ENCODE results near the gene PDX1.

PDX1 gene

DNA sequence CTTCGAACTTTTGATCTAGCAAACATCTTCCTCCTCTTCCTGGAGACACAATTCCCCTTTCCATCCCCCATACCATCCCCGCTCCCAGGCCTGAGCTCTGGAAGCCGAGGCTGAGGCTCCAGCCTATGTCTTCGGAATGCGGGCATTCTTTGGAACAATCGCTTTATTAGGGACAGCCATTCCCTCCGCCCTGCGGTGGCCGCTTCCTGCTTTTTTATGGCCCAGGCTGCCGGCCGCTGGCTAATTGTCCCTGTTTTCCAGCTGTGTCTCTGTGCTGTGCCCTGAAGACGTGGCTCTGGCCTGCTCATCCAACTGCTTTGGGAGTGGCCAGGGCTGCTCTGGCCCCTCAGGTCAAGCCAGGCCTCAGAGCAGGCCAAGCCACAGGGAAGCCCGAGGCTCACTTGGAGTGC lies 51.4 kb downstream of the PDX1 start:
- no peak for DNase-seq

DNA sequence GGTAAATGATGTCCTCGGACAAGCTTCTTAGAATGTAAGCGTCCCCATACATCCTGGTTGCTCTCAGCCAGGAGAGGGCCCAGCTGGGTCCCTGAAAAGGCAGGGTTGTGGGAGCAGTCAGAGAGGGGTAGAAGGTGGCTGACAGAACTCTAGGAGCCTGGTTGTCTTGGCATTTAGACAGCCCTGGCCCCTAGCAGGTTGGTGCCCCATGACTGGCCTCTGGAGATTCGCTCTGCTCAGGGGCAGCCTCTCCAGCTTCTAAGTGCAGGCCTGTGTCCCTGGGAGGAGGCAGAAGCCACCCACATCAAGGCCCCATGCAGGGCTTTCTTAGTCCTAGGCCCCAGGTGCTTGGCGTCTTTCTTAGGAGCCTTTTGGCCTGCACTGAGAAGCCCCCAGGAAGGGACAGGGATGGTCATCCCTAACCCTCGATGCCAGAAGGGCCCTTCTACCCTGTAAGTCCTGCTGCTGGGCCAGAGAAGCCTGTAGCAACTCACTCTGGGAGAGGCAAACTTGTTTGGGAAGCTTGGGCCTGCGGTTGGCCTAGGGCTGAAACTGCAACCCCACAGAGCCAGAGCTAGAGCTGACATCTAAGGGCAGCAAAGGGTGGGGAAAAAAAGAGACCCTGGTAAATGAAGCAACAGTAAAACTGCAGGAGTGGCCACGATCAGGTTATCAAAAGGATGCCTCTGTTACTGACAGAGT lies 52.1 kb downstream of the PDX1 start:
- no peak for DNase-seq

DNA sequence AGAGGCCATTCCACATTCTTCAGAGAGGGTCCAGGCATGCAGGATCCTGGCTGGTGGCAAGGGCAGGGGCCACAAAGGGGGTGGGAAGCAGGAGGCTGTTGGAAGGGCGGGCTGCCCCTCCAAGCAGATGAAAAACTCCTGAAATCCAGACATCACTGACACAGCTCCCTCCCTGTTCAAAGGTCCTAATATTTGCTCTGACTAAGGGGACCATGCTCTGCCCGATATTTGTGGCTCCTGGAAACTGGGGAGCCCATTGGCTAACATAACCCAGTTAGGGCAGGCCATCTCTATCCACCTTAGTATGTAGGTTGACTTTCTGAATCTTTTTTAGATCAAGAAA lies 52.6 kb downstream of the PDX1 start:
- no peak for DNase-seq

DNA sequence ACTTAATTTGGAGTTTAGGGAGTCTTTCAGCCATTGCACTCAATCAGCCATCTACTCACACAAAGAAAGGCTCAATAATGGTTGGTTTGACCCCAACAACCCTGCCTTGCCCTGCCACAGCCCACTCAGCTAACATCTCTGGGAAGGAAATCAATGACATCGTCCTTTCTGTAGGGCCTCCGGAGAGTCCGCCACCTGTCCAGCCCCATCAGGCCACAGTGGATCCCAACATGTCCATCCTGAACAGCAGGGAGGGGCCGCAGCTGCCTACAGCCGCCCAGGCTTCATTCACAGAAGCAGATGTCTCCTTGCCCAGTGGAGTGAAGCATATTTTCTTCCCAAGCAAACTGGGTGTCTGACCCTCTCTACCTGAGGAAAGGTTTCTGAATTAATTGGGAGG lies 53.5 kb downstream of the PDX1 start:
- DNase-seq, result no peak

DNA sequence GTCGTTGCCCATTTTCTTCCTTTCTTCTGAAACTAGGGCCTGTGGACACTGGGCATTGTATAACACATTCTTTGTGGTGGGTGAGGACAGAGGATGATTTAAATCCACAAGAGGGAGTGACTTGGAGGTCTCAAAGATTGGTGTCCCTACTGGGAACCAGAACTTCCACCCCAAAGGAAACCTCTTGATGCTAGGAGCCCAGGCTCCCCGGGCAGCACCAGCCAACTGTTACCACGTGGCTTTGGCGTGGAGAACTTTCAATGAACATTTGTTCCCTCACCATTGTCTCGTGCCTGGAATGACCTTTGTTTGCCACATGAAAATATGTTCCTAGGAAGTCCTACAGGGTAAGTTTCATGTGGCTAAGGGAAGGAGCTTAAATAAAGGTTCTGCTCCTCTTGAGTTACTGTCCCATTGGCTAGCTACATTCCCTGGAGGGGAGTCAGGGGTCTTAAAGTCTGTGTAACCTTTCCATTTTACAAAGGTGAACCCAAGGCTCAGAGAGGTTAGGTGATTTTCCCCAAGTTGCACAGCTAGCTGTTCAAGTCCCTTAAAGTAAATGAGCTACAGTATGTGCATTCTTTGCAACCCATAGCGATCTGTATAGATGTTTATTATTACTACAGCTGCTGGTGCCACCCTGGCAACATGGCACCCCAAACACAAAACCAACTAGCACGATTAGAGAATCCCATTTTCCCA lies 54.3 kb downstream of the PDX1 start:
- no peak for DNase-seq
